Measurements from ENCODE around the gene DDR2.
A peak's percentile ranks its signal among the peaks of the same experiment; 100 is the strongest.

DDR2 gene

DNA sequence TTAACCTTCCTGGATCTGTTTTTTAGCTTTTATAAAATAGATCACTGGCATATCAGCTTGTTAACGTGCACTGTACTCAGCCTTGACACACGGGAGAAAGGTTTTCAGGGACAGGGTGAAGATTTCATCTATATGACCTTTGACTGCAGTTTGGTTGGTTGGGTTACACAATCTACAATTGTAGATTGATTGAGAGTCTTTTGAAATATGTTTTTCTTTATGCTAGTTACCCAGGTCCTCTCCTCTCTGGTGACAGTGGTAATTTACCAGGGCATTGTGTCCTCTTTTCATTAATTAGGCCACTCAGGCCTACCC, 48.8 kb downstream of the DDR2 start:
- no peak overlapping the region for H2BK5ac ChIP-seq (ENCODE audit: low read depth, low read length, poor library complexity, severe bottlenecking)
- H2AK5ac ChIP-seq (ENCODE audit: low read length, severe bottlenecking), result peak overlapping the region; percentile 6
- H3K4me3 ChIP-seq (ENCODE audit: insufficient read depth in 1 of 2, low read depth in 1 of 2, low read length in 2 of 2), result no peak overlapping the region
- H3K18ac ChIP-seq (ENCODE audit: low read depth in 1 of 2, low read length in 2 of 2), result no peak overlapping the region
- H3K9ac ChIP-seq (ENCODE audit: low read length), result peak overlapping the region; percentile 45
- no peak overlapping the region for H2BK15ac ChIP-seq (ENCODE audit: low read depth, poor library complexity, severe bottlenecking)
- no peak overlapping the region for H3K23ac ChIP-seq (ENCODE audit: low read length in 2 of 2)
- peaks cover 14% of the 10 kb centered on the region for H3K4me1 ChIP-seq (ENCODE audit: control insufficient read depth, insufficient read depth, low read depth, low read length)
- H2BK12ac ChIP-seq (ENCODE audit: low read length in 2 of 2), result no peak overlapping the region
- WGBS, result 88% methylated on average over 2 of the region's 2 CpGs
- H3K27ac ChIP-seq (ENCODE audit: low read length, poor library complexity, severe bottlenecking), result no peak overlapping the region
- no peak for DNase-seq
- H2AFZ ChIP-seq (ENCODE audit: low read depth, low read length), result no peak overlapping the region
- no peak overlapping the region for H3K14ac ChIP-seq (ENCODE audit: low read length in 2 of 2)
- no peak overlapping the region for H4K91ac ChIP-seq (ENCODE audit: low read length)
- H3K4me2 ChIP-seq (ENCODE audit: low read length, poor library complexity, severe bottlenecking), result no peak overlapping the region
- peaks cover 0 to 15% of the 10 kb centered on the region in 2 experiments for H3K36me3 ChIP-seq (ENCODE audit: control insufficient read depth in 1 of 2, insufficient read depth in 2 of 2, low read depth in 1 of 2, low read length in 2 of 2)
- H2BK120ac ChIP-seq (ENCODE audit: low read depth, low read length), result no peak overlapping the region
- H4K8ac ChIP-seq (ENCODE audit: low read length), result no peak overlapping the region
- H3K9me3 ChIP-seq (ENCODE audit: control insufficient read depth, low read length), result peaks cover 7% of the 10 kb centered on the region
- peaks cover 22% of the 10 kb centered on the region for H3K79me1 ChIP-seq (replicated peaks; ENCODE audit: low read length, poor library complexity, severe bottlenecking)
- no peak overlapping the region for H3K4ac ChIP-seq (ENCODE audit: low read depth in 1 of 2, low read length in 2 of 2)
- H3K27me3 ChIP-seq (ENCODE audit: control insufficient read depth in 1 of 2, insufficient read depth in 1 of 2, low read length in 2 of 2), result no peaks in the 10 kb centered on the region

- WGBS, result 73% methylated on average over 1 of the region's 1 CpG
- Histone ChIP-seq H3K4me3 (ENCODE audit: insufficient read depth in 1 of 2, low read depth in 1 of 2, low read length in 2 of 2) (no peak overlapping the region), H2AK5ac (ENCODE audit: low read length, severe bottlenecking) (peak overlapping the region; percentile 15)
Observed at GRCh38 chr1:162682013-162682419, 49.8 kb downstream of the DDR2 start.

GRCh38 chr1:162687870-162688269, 55.6 kb downstream of the DDR2 start:
- no peak overlapping the region for H3K4me3 ChIP-seq (ENCODE audit: insufficient read depth in 1 of 2, low read depth in 1 of 2, low read length in 2 of 2)
- no peak overlapping the region for H2AK5ac ChIP-seq (ENCODE audit: low read length, severe bottlenecking)
- no peak overlapping the region for H3K27ac ChIP-seq (ENCODE audit: low read length, poor library complexity, severe bottlenecking)
- no peak overlapping the region for H3K4me2 ChIP-seq (ENCODE audit: low read length, poor library complexity, severe bottlenecking)
- H3K27me3 ChIP-seq (ENCODE audit: control insufficient read depth in 1 of 2, insufficient read depth in 1 of 2, low read length in 2 of 2), result no peaks in the 10 kb centered on the region
- 93% methylated on average over 6 of the region's 6 CpGs for WGBS
- H3K9me3 ChIP-seq (ENCODE audit: control insufficient read depth, low read length), result no peaks in the 10 kb centered on the region
- no peak overlapping the region for H2BK5ac ChIP-seq (ENCODE audit: low read depth, low read length, poor library complexity, severe bottlenecking)
- DNase-seq, result no peak
- no peak overlapping the region for H4K91ac ChIP-seq (ENCODE audit: low read length)
- peaks cover 3% of the 10 kb centered on the region for H3K4me1 ChIP-seq (ENCODE audit: control insufficient read depth, insufficient read depth, low read depth, low read length)
- no peak overlapping the region for H2BK120ac ChIP-seq (ENCODE audit: low read depth, low read length)
- H3K14ac ChIP-seq (ENCODE audit: low read length in 2 of 2), result no peak overlapping the region
- H2BK15ac ChIP-seq (ENCODE audit: low read depth, poor library complexity, severe bottlenecking), result no peak overlapping the region
- peaks cover 0 to 32% of the 10 kb centered on the region in 2 experiments for H3K36me3 ChIP-seq (ENCODE audit: control insufficient read depth in 1 of 2, insufficient read depth in 2 of 2, low read depth in 1 of 2, low read length in 2 of 2)
- H3K79me1 ChIP-seq (replicated peaks; ENCODE audit: low read length, poor library complexity, severe bottlenecking), result peaks cover 27% of the 10 kb centered on the region
- no peak overlapping the region for H4K8ac ChIP-seq (ENCODE audit: low read length)
- peak overlapping the region in 1 of 2 experiments; percentile 14 for H3K18ac ChIP-seq (ENCODE audit: low read depth in 1 of 2, low read length in 2 of 2)
- H2AFZ ChIP-seq (ENCODE audit: low read depth, low read length), result no peak overlapping the region
- no peak overlapping the region for H3K4ac ChIP-seq (ENCODE audit: low read depth in 1 of 2, low read length in 2 of 2)
- H3K23ac ChIP-seq (ENCODE audit: low read length in 2 of 2), result no peak overlapping the region
- H3K9ac ChIP-seq (ENCODE audit: low read length), result peak overlapping the region; percentile 13
- peak overlapping the region in 1 of 2 experiments; percentile 16 for H2BK12ac ChIP-seq (ENCODE audit: low read length in 2 of 2)

More at GRCh38 chr1:162682013-162682419, 49.8 kb downstream of the DDR2 start:
- H3K4ac ChIP-seq (ENCODE audit: low read depth in 1 of 2, low read length in 2 of 2), result no peak overlapping the region
- no peak for DNase-seq
- peak overlapping the region; percentile 49 for H4K8ac ChIP-seq (ENCODE audit: low read length)
- peak overlapping the region; percentile 70 for H2BK5ac ChIP-seq (ENCODE audit: low read depth, low read length, poor library complexity, severe bottlenecking)
- H2BK120ac ChIP-seq (ENCODE audit: low read depth, low read length), result no peak overlapping the region
- H2BK12ac ChIP-seq (ENCODE audit: low read length in 2 of 2), result peak overlapping the region in 1 of 2 experiments; percentile 66
- no peaks in the 10 kb centered on the region for H3K27me3 ChIP-seq (ENCODE audit: control insufficient read depth in 1 of 2, insufficient read depth in 1 of 2, low read length in 2 of 2)
- no peak overlapping the region for H3K23ac ChIP-seq (ENCODE audit: low read length in 2 of 2)
- peaks cover 10% of the 10 kb centered on the region for H3K4me1 ChIP-seq (ENCODE audit: control insufficient read depth, insufficient read depth, low read depth, low read length)
- H3K9ac ChIP-seq (ENCODE audit: low read length), result peak overlapping the region; percentile 45
- H3K79me1 ChIP-seq (replicated peaks; ENCODE audit: low read length, poor library complexity, severe bottlenecking), result peaks cover 25% of the 10 kb centered on the region
- H3K14ac ChIP-seq (ENCODE audit: low read length in 2 of 2), result no peak overlapping the region
- no peak overlapping the region for H3K4me2 ChIP-seq (ENCODE audit: low read length, poor library complexity, severe bottlenecking)
- peak overlapping the region; percentile 7 for H3K27ac ChIP-seq (ENCODE audit: low read length, poor library complexity, severe bottlenecking)
- peaks cover 0 to 17% of the 10 kb centered on the region in 2 experiments for H3K36me3 ChIP-seq (ENCODE audit: control insufficient read depth in 1 of 2, insufficient read depth in 2 of 2, low read depth in 1 of 2, low read length in 2 of 2)
- H2AFZ ChIP-seq (ENCODE audit: low read depth, low read length), result no peak overlapping the region
- no peak overlapping the region for H2BK15ac ChIP-seq (ENCODE audit: low read depth, poor library complexity, severe bottlenecking)
- peak overlapping the region in 1 of 2 experiments; percentile 70 for H3K18ac ChIP-seq (ENCODE audit: low read depth in 1 of 2, low read length in 2 of 2)
- peaks cover 7% of the 10 kb centered on the region for H3K9me3 ChIP-seq (ENCODE audit: control insufficient read depth, low read length)
- no peak overlapping the region for H4K91ac ChIP-seq (ENCODE audit: low read length)

DNA sequence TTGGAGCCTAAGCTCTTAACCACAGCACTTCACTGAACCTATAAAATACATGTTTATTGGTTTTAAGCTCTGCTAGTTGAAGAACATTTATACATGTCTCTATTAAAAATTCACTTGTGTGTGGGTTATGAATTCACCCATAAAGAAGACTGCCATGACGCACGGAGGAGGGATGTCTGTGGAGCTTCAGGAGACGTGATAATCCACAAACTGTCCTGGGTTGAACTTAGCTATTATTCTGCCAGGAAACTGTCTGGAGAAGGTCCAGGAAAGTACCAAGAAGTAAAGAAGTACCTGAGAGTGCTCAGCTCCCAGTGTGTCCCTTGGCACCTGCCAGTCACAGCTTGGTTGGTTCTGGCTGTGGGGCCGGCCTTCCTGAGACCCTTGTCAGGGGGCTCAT, 56.3 kb downstream of the DDR2 start:
- Histone ChIP-seq H3K4ac (ENCODE audit: low read depth in 1 of 2, low read length in 2 of 2) (peak overlapping the region in 1 of 2 experiments; percentile 70), H3K18ac (ENCODE audit: low read depth in 1 of 2, low read length in 2 of 2) (no peak overlapping the region), H3K14ac (ENCODE audit: low read length in 2 of 2) (no peak overlapping the region), H3K4me3 (ENCODE audit: insufficient read depth in 1 of 2, low read depth in 1 of 2, low read length in 2 of 2) (no peak overlapping the region), H3K4me2 (ENCODE audit: low read length, poor library complexity, severe bottlenecking) (no peak overlapping the region), H3K4me1 (ENCODE audit: control insufficient read depth, insufficient read depth, low read depth, low read length) (peaks cover 3% of the 10 kb centered on the region), H3K9me3 (ENCODE audit: control insufficient read depth, low read length) (no peaks in the 10 kb centered on the region), H3K36me3 (ENCODE audit: control insufficient read depth in 1 of 2, insufficient read depth in 2 of 2, low read depth in 1 of 2, low read length in 2 of 2) (peaks cover 0 to 32% of the 10 kb centered on the region in 2 experiments), H3K79me1 (replicated peaks; ENCODE audit: low read length, poor library complexity, severe bottlenecking) (peaks cover 28% of the 10 kb centered on the region), H3K27me3 (ENCODE audit: control insufficient read depth in 1 of 2, insufficient read depth in 1 of 2, low read length in 2 of 2) (no peaks in the 10 kb centered on the region), H4K8ac (ENCODE audit: low read length) (no peak overlapping the region), H3K23ac (ENCODE audit: low read length in 2 of 2) (no peak overlapping the region), H2AFZ (ENCODE audit: low read depth, low read length) (no peak overlapping the region), H2AK5ac (ENCODE audit: low read length, severe bottlenecking) (no peak overlapping the region), H2BK5ac (ENCODE audit: low read depth, low read length, poor library complexity, severe bottlenecking) (no peak overlapping the region), H4K91ac (ENCODE audit: low read length) (no peak overlapping the region), H2BK15ac (ENCODE audit: low read depth, poor library complexity, severe bottlenecking) (no peak overlapping the region), H3K9ac (ENCODE audit: low read length) (peak overlapping the region; percentile 13), H2BK12ac (ENCODE audit: low read length in 2 of 2) (no peak overlapping the region), H2BK120ac (ENCODE audit: low read depth, low read length) (no peak overlapping the region), H3K27ac (ENCODE audit: low read length, poor library complexity, severe bottlenecking) (no peak overlapping the region)
- no peak for DNase-seq
- 96% methylated on average over 4 of the region's 4 CpGs for WGBS
